ENCODE measurements around the gene JPH3.

DNA sequence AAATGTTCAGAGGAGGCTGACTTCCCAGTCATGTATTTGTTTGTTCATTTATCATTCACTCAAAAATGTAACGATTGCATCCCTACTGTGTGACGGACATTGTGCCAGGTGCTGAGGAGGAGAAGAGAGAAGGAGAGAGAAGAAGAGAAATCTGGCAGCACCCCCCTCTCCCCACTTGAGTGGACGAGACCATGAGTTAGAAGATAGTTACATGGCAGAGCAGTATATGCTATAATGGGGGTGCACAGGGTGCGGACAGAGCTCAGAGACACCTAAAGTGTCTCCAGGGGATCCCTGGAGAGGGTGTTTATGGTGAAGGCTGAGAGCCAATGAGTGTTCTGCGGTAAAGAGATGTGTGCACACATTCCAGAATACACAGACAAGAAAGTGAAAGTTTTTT, 6.6 kb upstream of the JPH3 start:
- TF ChIP-seq, protein P1, sequence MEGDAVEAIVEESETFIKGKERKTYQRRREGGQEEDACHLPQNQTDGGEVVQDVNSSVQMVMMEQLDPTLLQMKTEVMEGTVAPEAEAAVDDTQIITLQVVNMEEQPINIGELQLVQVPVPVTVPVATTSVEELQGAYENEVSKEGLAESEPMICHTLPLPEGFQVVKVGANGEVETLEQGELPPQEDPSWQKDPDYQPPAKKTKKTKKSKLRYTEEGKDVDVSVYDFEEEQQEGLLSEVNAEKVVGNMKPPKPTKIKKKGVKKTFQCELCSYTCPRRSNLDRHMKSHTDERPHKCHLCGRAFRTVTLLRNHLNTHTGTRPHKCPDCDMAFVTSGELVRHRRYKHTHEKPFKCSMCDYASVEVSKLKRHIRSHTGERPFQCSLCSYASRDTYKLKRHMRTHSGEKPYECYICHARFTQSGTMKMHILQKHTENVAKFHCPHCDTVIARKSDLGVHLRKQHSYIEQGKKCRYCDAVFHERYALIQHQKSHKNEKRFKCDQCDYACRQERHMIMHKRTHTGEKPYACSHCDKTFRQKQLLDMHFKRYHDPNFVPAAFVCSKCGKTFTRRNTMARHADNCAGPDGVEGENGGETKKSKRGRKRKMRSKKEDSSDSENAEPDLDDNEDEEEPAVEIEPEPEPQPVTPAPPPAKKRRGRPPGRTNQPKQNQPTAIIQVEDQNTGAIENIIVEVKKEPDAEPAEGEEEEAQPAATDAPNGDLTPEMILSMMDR (IDR thresholded peaks at IDR 0.05) = no peak
- TF ChIP-seq RCOR1 (IDR thresholded peaks at IDR 0.05; ENCODE audit: low read depth, low read length) = no peak
- TF ChIP-seq BHLHE40 (IDR thresholded peaks at IDR 0.05; ENCODE audit: low read depth, low read length) = no peak
